ENCODE results near the gene EDC3.
"Not testable (repeated sequence)": the region's sequence is repeated elsewhere in the genome, so short reads cannot be mapped to it uniquely, and the experiment has no call there.

Gene EDC3

GRCh38 chr15:74709011-74709410 lies 13.2 kb upstream of the EDC3 start:
- no peak for DNase-seq

- DNase-seq: no peak
Measured at GRCh38 chr15:74696808-74697207, 984 bp upstream of the EDC3 start.

GRCh38 chr15:74696398-74696729 lies 540 bp upstream of the EDC3 start:
- no peak for DNase-seq

- no peak for DNase-seq
Measured at GRCh38 chr15:74692327-74692726, 3.5 kb downstream of the EDC3 start.

- no peak for DNase-seq
Measured at GRCh38 chr15:74683758-74684157, 12.1 kb downstream of the EDC3 start.

- DNase-seq: no peak
Measured at GRCh38 chr15:74682954-74683353, 12.9 kb downstream of the EDC3 start.

- DNase-seq: no peak
Measured at GRCh38 chr15:74680456-74680855, 15.4 kb downstream of the EDC3 start.

GRCh38 chr15:74676801-74677200 lies 19.0 kb downstream of the EDC3 start:
- DNase-seq: no peak

GRCh38 chr15:74674161-74674560 lies 21.7 kb downstream of the EDC3 start:
- no peak for DNase-seq

GRCh38 chr15:74669627-74670026 lies 26.2 kb downstream of the EDC3 start:
- no peak for DNase-seq

- no peak for DNase-seq
Measured at GRCh38 chr15:74667975-74668374, 27.8 kb downstream of the EDC3 start.

GRCh38 chr15:74664670-74665069 lies 31.2 kb downstream of the EDC3 start:
- DNase-seq: no peak

- no peak for DNase-seq
Measured at GRCh38 chr15:74664028-74664616, 31.7 kb downstream of the EDC3 start.

GRCh38 chr15:74663303-74664027 lies 32.4 kb downstream of the EDC3 start:
- DNase-seq: no peak

- DNase-seq: no peak
Measured at GRCh38 chr15:74662064-74662860, 33.6 kb downstream of the EDC3 start.

- DNase-seq: not testable (repeated sequence)
Measured at GRCh38 chr15:74661280-74661679, 34.5 kb downstream of the EDC3 start.

GRCh38 chr15:74657846-74658245 lies 38.0 kb downstream of the EDC3 start:
- DNase-seq: no peak

- no peak for DNase-seq
Measured at GRCh38 chr15:74656935-74657535, 38.8 kb downstream of the EDC3 start.

GRCh38 chr15:74655424-74655823 lies 40.4 kb downstream of the EDC3 start:
- no peak for DNase-seq

GRCh38 chr15:74653426-74654102 lies 42.3 kb downstream of the EDC3 start:
- no peak for DNase-seq

- no peak for DNase-seq
Measured at GRCh38 chr15:74651242-74651741, 44.5 kb downstream of the EDC3 start.

GRCh38 chr15:74648051-74648842 lies 47.6 kb downstream of the EDC3 start:
- DNase-seq: no peak

Measured in activated CD4-positive, alpha-beta T cell treated with anti-CD3 and anti-CD28 coated beads, Interleukin-2, amount 50 U/mL, for 4 hours (primary cell).